ENCODE data around the gene FOXJ3. TPM values are rescaled to one million over a fixed set of nuclear protein-coding genes. Genes with fewer than 3 reads are reported as not detected.

FOXJ3 gene
- total RNA-seq, 1 donor from 2014 or later: 16.1 TPM

DNA sequence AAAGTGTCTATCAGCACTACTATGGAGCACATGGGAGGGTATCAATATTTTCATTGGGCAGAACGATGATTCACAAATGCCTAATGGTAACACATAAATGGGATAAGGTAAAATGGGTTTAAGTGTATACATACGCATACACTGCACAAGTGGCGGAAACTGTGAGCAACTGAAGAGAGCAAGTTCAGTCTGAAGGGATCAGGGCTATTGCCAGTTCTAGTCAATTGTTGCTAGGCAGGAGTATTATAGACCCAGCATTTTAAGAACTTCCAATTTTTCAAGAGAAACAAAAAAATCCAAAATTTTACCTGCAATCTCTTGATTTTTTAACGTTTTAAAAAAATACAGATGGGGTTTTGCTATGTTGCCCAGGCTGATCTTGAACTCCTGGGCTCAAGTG lies 23.1 kb downstream of the FOXJ3 start:
- no peak for DNase-seq (ENCODE audit: low read depth, low spot score)

GRCh38 chr1:42311138-42311537 lies 23.9 kb downstream of the FOXJ3 start:
- DNase-seq (ENCODE audit: low read depth, low spot score): no peak

DNA sequence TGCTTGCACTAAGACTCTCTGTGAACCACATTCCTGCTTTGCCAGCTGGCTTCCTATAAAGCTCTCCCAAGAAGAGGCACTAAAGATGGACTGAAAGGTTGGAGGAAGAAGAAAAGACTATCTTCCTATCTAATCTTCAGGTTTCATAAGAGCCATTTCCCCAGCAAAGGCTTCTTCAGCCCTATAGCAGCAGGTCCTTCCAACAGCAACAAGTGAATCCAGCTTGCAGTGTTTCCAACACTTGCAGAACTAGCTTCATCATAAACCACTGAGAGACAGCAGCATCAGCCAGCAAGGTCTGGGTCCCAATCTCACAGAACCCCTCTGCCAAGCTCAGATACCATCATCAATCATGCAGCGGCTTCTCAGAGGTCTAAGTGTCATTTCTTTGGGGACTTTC lies 28.1 kb downstream of the FOXJ3 start:
- no peak for DNase-seq (ENCODE audit: low read depth, low spot score)

DNA sequence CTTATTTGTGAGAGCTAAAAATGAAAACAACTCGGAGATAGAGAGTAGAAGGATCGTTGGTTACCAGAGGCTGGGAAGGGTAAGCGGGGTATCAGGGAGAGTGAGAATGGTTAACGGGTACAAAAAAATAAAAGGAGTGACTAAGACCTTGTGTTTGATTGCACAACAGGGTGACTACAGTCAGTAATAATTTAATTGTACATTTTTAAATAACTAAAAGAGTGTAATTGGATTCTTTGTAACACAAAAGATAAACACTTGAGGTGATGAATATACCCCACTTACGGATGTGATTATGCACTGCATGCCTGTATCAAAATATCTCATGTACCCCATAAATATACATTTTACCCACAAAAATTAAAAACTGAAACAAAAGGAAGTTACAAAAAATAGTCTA lies 29.4 kb downstream of the FOXJ3 start:
- no peak for DNase-seq (ENCODE audit: low read depth, low spot score)

GRCh38 chr1:42302034-42302433 lies 33.0 kb downstream of the FOXJ3 start:
- no peak for DNase-seq (ENCODE audit: low read depth, low spot score)

DNA sequence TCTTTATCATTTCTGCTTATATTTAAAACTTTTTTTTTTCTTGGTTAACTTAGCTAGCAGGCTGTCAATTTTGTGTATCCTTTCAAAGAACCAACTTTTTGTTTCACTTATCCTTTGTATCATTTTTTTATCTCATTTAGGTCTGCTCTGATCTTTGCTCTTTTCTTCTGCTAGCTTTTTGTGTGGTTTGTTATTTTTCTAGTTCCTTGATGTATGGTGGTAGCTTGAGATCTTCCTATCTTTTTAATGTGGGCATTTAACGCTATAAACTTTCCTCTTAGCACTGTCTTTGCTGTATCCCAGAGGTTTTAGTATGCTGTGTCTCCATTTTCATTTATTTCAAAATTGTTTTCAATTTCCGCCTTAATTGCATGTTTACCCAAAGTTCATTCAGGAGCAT lies 36.5 kb downstream of the FOXJ3 start:
- no peak for DNase-seq (ENCODE audit: low read depth, low spot score)

DNA sequence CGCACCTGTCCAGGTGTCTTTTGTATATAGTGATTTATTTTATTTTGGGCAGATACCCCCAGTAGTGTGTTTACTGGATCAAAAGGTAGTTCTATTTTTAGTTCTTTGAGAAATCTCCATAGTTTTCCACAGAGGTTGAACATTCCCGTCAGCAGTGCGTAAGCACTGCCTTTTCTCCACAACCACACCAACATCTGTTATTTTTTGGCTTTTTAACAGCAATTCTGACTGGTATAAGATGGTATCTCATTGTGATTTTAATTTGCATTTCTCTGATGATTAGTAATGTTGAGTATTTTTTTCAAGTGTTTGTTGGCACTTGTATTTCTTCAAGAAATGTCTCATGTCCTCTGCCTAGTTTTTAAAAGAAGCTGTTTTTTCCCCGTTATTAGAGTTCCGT lies 39.2 kb downstream of the FOXJ3 start:
- no peak for DNase-seq (ENCODE audit: low read depth, low spot score)

GRCh38 chr1:42290130-42290529 lies 44.9 kb downstream of the FOXJ3 start:
- no peak for DNase-seq (ENCODE audit: low read depth, low spot score)

- no peak for DNase-seq (ENCODE audit: low read depth, low spot score)
Measured at GRCh38 chr1:42288311-42288985, 46.6 kb downstream of the FOXJ3 start.

GRCh38 chr1:42282867-42283583 lies 52.0 kb downstream of the FOXJ3 start:
- peak; percentile 3 for DNase-seq (ENCODE audit: low read depth, low spot score)

GRCh38 chr1:42282024-42282579 lies 52.9 kb downstream of the FOXJ3 start:
- DNase-seq (ENCODE audit: low read depth, low spot score): no peak

GRCh38 chr1:42280821-42281220 lies 54.2 kb downstream of the FOXJ3 start:
- DNase-seq (ENCODE audit: low read depth, low spot score): no peak

- no peak for DNase-seq (ENCODE audit: low read depth, low spot score)
Measured at GRCh38 chr1:42279055-42279454, 56.0 kb downstream of the FOXJ3 start.

- no peak for DNase-seq (ENCODE audit: low read depth, low spot score)
Measured at GRCh38 chr1:42272920-42273319, 62.1 kb downstream of the FOXJ3 start.

- no peak for DNase-seq (ENCODE audit: low read depth, low spot score)
Measured at GRCh38 chr1:42267904-42268303, 67.1 kb downstream of the FOXJ3 start.

DNA sequence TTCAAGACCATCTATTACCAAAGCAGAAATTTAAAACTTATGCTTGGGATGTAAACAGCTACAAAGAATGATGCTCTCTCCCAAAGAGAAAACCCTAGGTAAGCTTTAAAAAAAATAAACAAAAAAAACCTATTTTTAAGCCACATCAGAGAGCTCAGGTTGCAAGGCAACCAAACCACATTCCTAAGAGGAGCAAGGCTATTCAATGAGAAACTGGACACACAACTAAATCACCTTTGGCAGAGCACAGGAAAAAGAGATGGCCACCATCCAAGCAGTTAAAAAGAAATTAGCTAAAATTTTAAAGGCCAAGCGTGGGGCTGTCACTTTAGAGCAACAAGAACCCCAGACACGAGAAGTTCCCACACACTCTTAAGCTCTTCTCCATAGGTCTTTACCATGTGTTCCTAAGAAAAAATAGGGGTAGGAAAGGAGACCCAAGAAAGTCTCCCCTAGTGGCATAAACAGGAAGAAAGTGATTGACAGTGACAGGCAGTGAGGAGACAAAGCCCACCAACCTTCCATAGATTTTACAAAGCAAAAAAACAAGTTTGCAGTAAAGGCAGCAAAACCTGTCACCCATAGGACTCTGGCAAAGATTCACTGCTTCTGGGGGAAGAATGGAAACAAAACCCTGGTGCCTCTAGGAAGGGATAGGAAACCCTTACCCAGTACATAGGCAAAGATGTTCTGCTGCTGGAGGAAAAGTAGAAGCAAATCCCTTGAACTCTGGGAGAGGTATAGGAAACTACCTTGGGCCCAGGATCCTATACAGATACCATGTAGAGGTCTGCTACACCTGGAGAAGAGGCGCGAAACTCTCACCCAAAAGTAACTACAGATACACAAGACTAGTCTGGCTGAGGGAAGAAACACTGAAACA lies 68.5 kb downstream of the FOXJ3 start:
- no peak for DNase-seq (ENCODE audit: low read depth, low spot score)

DNA sequence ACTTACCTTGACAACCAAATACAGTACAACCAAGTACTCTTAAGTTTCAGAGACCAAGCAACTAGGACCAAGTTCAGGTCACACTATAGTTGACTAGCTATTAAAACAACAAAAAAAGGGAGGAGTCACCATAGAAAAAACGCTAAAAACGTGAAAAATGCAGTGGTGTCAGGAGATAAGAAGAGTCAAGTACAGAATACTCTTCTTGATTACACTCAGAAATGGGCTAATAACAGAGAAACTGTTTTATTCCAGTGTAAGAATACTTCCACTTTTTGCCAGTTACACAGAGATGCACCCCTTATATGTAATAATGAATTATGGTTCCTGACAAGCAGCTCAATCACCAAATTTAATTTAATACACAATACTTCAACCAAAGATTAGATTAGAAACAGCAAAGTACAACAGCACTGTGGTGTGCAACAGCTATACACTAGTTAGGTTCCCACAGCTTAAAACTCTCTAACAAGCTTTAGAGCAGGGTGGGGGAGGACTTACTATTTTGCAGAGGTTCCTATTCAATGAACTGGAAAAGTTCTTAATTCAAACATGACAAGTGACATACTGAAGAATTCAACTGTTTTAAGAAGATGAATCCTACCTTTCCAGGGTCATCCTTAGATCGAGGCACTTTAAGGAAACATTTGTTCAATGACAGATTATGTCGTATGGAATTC lies 70.4 kb downstream of the FOXJ3 start:
- no peak for DNase-seq (ENCODE audit: low read depth, low spot score)

DNA sequence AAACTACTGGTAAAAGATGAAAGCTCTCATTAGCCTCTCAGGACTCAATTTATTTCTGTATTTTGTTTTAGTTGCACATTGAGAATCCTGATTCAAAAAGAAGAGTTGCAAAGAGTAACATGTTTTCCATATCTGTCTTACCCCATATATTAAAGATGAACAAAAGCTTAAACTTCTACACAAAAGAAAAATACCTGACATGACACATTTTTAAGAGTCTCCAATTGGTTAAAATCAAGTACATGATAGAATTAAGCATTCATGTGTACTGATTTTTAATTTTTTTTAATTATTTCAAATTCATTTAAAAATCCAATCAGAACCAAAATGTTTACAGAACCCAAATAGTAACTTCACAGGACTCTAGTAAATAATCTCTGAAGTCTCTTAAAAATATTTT lies 72.0 kb downstream of the FOXJ3 start:
- DNase-seq (ENCODE audit: low read depth, low spot score): no peak

- no peak for DNase-seq (ENCODE audit: low read depth, low spot score)
Measured at GRCh38 chr1:42260376-42261070, 74.5 kb downstream of the FOXJ3 start.

DNA sequence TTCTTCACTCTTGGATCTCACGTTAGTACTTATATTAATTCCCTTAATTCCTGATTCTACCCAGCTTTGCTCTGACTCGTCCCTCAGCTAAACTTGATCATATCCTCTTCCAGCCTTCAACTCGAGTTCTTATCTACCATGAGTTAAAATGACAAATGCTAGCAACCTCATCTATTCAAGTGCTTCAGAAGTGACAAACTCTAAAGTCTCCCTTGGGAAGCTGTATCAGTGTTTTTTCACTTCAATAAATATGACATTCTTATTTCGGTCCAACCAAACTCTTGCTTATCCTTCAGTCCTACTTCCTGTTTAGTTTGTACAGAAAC lies 75.3 kb downstream of the FOXJ3 start:
- DNase-seq (ENCODE audit: low read depth, low spot score): no peak
